Measurements from ENCODE around the gene CCDC157.

Gene CCDC157

DNA sequence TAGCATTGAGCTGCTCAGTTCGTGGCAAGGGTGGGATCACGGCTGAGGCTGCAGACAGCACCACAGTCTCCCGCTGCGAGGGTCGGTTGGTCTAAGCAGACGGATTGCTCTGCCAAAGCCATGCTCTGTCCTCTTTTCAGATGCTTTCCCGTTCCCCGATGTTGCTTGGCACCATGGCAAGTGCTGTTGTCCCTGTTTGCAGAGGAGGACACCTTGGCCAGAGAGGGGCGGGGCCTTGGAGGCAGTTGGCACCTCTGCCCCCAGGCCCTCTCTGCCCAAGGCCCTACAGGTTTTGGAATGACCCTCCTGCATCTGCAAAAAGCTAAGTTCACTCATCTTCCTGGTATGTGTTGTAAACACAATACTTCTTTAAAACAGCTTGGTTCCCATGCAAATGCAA, 11.6 kb downstream of the CCDC157 start:
- Histone ChIP-seq H3K27me3 (ENCODE audit: insufficient read depth, low read length, poor library complexity, severe bottlenecking) (no peaks in the 10 kb centered on the region), H3K4me3 (ENCODE audit: low read length, poor library complexity, severe bottlenecking) (no peak overlapping the region), H3K9me3 (ENCODE audit: insufficient read depth, low read depth, low read length) (no peaks in the 10 kb centered on the region), H3F3A (ENCODE audit: low read depth) (no peaks in the 10 kb centered on the region), H3K9me2 (replicated peaks; ENCODE audit: low read depth, low read length) (no peaks in the 10 kb centered on the region), H3K79me2 (ENCODE audit: insufficient read depth, low read length) (no peaks in the 10 kb centered on the region), H3K4me2 (ENCODE audit: low read depth, low read length, poor library complexity, severe bottlenecking) (no peak overlapping the region), H4K20me1 (ENCODE audit: insufficient read depth, low read length, poor library complexity, severe bottlenecking) (no peaks in the 10 kb centered on the region), H3K4me1 (ENCODE audit: insufficient read depth, low read length, poor library complexity, severe bottlenecking) (no peaks in the 10 kb centered on the region), H3K36me3 (ENCODE audit: insufficient read depth, low read length) (no peaks in the 10 kb centered on the region), H3K9ac (ENCODE audit: low read depth, low read length, poor library complexity, severe bottlenecking) (no peak overlapping the region), H2AFZ (ENCODE audit: low read length) (no peak overlapping the region)
- TF ChIP-seq, protein P1, sequence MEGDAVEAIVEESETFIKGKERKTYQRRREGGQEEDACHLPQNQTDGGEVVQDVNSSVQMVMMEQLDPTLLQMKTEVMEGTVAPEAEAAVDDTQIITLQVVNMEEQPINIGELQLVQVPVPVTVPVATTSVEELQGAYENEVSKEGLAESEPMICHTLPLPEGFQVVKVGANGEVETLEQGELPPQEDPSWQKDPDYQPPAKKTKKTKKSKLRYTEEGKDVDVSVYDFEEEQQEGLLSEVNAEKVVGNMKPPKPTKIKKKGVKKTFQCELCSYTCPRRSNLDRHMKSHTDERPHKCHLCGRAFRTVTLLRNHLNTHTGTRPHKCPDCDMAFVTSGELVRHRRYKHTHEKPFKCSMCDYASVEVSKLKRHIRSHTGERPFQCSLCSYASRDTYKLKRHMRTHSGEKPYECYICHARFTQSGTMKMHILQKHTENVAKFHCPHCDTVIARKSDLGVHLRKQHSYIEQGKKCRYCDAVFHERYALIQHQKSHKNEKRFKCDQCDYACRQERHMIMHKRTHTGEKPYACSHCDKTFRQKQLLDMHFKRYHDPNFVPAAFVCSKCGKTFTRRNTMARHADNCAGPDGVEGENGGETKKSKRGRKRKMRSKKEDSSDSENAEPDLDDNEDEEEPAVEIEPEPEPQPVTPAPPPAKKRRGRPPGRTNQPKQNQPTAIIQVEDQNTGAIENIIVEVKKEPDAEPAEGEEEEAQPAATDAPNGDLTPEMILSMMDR (conservative IDR thresholded peaks at IDR 0.05; ENCODE audit: low read length): no peak
- no peak for TF ChIP-seq EZH2phosphoT487 (IDR thresholded peaks at IDR 0.05; ENCODE audit: borderline replicate concordance)

DNA sequence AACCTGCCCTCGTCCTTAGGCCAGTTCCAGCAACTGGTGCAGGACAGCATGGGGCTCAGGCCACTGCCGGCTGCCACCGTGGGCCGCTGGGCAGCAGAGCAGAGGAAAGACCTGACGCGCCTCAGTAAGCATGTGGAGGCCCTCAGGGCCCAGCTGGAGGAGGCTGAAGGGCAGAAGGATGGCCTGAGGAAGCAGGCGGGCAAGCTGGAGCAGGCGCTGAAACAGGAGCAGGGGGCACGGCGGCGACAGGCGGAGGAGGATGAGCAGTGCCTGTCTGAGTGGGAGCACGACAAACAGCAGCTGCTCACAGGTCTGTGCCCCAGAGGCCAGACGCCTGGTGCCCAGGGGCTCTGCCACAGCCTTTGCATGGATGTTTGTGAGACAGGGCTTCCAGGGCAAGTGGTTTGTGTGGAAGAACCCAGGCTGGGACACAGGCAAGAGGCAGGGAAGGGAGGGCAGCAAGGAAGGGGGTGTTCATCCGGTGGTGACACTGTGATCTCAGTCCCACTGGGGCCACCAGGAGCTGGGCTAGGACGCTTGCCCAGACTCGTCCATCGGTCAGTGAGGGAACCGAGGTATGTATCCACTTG, 13.9 kb downstream of the CCDC157 start:
- no peaks in the 10 kb centered on the region for H3K27me3 ChIP-seq (ENCODE audit: insufficient read depth, low read length, poor library complexity, severe bottlenecking)
- no peaks in the 10 kb centered on the region for H3K36me3 ChIP-seq (ENCODE audit: insufficient read depth, low read length)
- no peak overlapping the region for H3K4me2 ChIP-seq (ENCODE audit: low read depth, low read length, poor library complexity, severe bottlenecking)
- H3K4me3 ChIP-seq (ENCODE audit: low read length, poor library complexity, severe bottlenecking): no peak overlapping the region
- no peaks in the 10 kb centered on the region for H4K20me1 ChIP-seq (ENCODE audit: insufficient read depth, low read length, poor library complexity, severe bottlenecking)
- H3F3A ChIP-seq (ENCODE audit: low read depth): no peaks in the 10 kb centered on the region
- no peak for TF ChIP-seq EZH2phosphoT487 (IDR thresholded peaks at IDR 0.05; ENCODE audit: borderline replicate concordance)
- TF ChIP-seq, protein P1 (conservative IDR thresholded peaks at IDR 0.05; ENCODE audit: low read length): no peak
- no peak overlapping the region for H3K9ac ChIP-seq (ENCODE audit: low read depth, low read length, poor library complexity, severe bottlenecking)
- H3K9me3 ChIP-seq (ENCODE audit: insufficient read depth, low read depth, low read length): no peaks in the 10 kb centered on the region
- no peaks in the 10 kb centered on the region for H3K9me2 ChIP-seq (replicated peaks; ENCODE audit: low read depth, low read length)
- H3K79me2 ChIP-seq (ENCODE audit: insufficient read depth, low read length): no peaks in the 10 kb centered on the region
- no peak overlapping the region for H2AFZ ChIP-seq (ENCODE audit: low read length)
- no peaks in the 10 kb centered on the region for H3K4me1 ChIP-seq (ENCODE audit: insufficient read depth, low read length, poor library complexity, severe bottlenecking)

DNA sequence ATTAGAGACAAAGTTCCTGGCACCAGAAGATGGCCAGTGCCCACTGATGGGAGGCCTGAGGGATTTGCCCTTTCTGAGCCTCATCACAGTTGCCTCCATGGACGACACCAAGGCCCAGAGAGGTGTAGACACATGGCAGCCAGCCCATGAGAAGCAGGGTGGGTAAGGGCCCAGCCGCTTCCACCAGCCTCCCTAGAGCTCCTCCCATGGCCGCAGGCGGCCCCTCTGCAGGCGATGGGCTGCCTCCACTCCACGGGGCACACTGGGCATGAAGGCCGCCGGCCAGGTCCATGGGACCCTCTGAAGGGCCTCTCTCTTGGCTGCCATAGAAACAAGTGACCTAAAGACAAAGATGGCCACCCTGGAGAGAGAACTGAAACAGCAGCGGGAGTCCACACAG, 14.5 kb downstream of the CCDC157 start:
- Histone ChIP-seq H3K9ac (ENCODE audit: low read depth, low read length, poor library complexity, severe bottlenecking) (no peak overlapping the region), H3K4me3 (ENCODE audit: low read length, poor library complexity, severe bottlenecking) (no peak overlapping the region), H4K20me1 (ENCODE audit: insufficient read depth, low read length, poor library complexity, severe bottlenecking) (no peaks in the 10 kb centered on the region), H3K9me2 (replicated peaks; ENCODE audit: low read depth, low read length) (no peaks in the 10 kb centered on the region), H3K36me3 (ENCODE audit: insufficient read depth, low read length) (no peaks in the 10 kb centered on the region), H3K79me2 (ENCODE audit: insufficient read depth, low read length) (no peaks in the 10 kb centered on the region), H3K4me1 (ENCODE audit: insufficient read depth, low read length, poor library complexity, severe bottlenecking) (no peaks in the 10 kb centered on the region), H3K27me3 (ENCODE audit: insufficient read depth, low read length, poor library complexity, severe bottlenecking) (no peaks in the 10 kb centered on the region), H2AFZ (ENCODE audit: low read length) (no peak overlapping the region), H3K4me2 (ENCODE audit: low read depth, low read length, poor library complexity, severe bottlenecking) (no peak overlapping the region), H3F3A (ENCODE audit: low read depth) (no peaks in the 10 kb centered on the region), H3K9me3 (ENCODE audit: insufficient read depth, low read depth, low read length) (no peaks in the 10 kb centered on the region)
- TF ChIP-seq, protein P1 (conservative IDR thresholded peaks at IDR 0.05; ENCODE audit: low read length): no peak
- no peak for TF ChIP-seq EZH2phosphoT487 (IDR thresholded peaks at IDR 0.05; ENCODE audit: borderline replicate concordance)

All from Loucy (cell line).